Measurements from ENCODE around the gene KIAA1755. TPM values are rescaled to one million over a fixed set of nuclear protein-coding genes. Genes with fewer than 3 reads are reported as not detected.
A peak's percentile ranks its signal among the peaks of the same experiment; 100 is the strongest.
"Not testable (repeated sequence)": the region's sequence is repeated elsewhere in the genome, so short reads cannot be mapped to it uniquely, and the experiment has no call there.

KIAA1755 gene
- polyA plus RNA-seq, 4 donors = 2.3 to 5.5 (median 4.4) TPM

DNA sequence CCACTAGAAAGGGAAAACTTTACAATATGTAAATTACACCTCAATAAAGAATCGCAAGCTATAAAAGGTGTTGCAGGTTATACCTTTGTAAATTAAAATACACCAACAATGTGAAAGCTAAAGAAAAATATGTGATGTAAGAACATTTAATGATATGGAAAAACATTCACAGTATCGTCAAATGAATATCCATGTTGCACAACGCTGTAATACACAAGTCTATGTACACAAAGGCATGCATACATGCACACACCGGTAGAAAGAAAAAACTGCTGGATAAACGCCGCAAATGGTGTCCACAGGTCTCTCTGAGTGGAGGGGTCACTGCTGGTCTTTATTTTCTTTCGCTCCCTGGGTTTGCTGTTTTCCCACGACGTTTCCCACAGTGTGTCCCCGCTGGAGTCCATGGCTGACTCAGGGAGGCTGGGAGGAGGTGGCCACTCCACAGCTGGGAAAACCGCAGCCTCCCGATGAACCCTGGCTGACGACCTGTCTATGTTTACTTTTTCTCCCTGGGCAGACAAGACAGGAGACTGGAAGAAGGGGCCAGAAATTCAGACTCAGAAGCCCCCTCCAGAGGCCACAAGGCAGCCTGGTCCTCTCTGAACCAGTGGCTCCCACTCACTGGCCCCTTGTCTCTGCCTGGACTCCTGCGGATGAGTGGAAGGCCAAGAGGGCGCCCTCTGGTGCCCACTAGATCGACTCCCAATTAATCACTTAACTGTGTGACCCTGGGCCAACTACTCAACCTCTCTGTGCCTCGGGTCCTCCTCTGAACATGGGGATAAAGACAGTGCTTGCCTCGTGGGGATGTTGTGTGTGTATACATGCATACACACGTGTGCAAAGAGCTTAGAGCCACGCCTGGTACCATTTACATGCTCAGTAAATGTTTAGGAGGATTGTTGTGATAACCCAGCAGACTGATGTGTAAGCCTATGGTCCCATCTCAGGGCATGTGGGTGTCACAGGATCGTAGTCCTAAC is 30.6 kb upstream of the KIAA1755 start:
- no peak for DNase-seq (ENCODE audit: low read depth in 4 of 4, low spot score in 2 of 4)

DNA sequence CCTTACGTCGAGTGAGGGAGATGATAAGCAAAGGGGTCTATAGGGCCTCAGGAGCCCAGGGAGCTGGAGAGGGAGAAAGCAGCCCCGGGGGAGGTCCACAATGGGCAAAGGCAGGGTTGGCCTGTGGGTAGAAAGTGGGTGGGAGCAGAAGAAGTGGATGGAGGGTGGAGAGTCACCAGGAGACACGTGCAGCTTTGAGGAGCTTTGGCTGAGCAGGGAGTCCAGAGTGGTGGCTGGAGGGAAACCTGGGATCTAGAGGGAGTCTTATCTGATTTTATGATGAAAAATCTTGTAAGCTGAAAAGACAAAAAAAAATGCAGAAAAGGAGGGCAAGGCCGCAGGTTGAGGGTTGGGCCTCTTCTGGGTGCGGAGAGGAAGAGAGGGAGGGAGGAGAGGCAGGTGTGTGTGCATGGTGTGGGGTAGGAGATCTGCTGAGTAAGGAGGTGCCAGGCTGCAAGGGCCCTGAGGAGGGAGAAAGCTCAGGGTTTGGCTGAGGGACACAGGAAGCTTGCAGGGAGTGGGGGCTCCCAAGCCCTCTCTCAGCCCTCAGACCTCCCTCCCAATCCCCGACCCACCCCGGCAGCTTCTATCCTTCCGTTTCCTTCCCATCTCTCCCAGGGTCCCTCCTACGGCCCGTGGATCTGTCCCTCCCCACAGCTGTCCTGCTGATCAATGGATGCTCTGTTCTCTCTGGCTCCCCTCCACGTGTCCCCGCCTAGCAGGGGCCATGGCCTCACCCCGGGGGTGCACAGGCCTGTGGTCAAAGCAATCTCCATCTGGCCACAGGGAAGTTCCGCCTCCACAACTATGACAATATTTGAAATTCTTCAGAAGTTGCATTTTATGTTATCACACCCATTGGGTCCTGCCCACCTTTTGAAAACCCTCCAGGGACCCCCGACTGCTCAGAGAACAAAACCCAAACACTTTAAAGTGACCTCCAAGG is 26.3 kb upstream of the KIAA1755 start:
- no peak for DNase-seq (ENCODE audit: low read depth in 4 of 4, low spot score in 2 of 4)

DNA sequence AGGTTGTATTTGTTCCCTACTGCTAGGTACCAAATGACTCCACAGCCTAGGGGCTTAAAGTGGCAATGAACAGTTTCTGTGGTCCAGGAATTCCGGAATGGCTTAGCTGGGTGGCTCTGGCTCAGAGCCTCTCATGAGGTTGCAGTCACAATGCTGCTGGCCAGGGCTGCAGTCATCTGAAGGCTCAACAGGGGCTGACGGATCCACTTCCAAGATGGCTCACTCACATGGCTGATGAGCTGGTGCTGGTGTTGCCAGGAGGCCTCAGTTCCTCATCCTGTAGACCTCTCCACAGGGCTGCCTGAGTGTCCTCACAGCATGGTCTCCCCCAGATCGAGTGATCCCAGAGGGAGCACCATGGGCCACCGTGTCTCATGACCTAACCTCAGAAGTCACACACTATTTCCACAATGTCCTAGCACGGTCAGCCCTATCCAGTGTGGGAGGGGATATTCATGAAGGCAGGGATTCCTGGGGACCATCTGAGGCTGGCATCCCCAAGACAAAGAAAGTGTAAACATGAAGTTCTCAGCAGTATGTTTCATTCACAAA is 24.4 kb upstream of the KIAA1755 start:
- DNase-seq (ENCODE audit: low read depth in 4 of 4, low spot score in 2 of 4) = no peak

DNA sequence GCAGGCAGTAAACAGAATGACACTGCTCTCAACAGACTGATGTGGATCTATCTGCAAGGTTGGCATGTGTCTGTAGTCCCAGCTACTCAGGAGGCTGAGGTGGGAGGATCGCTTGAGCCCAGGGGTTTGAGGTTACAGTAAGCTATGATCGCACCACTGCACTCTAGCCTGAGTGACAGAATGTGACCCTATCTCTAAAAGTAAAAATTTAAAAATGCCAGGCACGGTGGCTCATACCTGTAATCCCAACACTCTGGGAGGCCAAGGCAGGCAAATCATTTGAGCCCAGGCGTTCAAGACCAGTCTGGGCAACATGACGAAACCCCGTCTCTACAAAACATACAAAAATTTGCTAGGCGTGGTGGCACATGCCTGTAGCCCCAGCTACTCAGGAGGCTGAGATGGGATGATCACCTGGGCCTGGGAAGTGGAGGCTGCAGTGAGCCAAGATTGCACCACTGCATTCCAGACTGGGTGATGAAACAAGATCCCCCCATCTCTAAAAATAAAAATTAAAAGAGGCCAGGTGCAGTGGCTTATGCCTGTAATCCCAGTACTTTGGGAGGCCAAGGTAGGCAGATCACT is 23.6 kb upstream of the KIAA1755 start:
- DNase-seq (ENCODE audit: low read depth in 4 of 4, low spot score in 2 of 4) = not testable (repeated sequence)

DNA sequence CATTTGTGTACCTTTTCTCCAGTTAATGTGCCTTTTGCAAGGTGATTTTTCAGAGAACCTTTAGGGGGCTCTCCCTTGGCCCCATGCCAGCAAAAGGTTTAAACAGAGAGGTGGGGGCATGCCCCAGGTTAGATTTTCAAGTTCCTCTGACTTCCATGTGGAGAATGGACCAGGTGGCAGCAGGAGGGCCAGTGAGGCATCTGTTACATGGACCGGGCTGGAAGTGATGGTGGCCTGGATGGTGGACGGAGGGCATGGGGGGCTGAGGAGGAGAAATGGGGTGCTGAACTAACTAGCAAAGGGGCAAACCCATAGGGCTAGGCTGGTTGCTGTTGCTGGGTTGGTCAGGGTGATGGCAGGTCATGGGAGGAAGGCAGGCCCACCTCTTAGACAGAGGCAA is 22.7 kb upstream of the KIAA1755 start:
- DNase-seq (ENCODE audit: low read depth in 4 of 4, low spot score in 2 of 4) = no peak

DNA sequence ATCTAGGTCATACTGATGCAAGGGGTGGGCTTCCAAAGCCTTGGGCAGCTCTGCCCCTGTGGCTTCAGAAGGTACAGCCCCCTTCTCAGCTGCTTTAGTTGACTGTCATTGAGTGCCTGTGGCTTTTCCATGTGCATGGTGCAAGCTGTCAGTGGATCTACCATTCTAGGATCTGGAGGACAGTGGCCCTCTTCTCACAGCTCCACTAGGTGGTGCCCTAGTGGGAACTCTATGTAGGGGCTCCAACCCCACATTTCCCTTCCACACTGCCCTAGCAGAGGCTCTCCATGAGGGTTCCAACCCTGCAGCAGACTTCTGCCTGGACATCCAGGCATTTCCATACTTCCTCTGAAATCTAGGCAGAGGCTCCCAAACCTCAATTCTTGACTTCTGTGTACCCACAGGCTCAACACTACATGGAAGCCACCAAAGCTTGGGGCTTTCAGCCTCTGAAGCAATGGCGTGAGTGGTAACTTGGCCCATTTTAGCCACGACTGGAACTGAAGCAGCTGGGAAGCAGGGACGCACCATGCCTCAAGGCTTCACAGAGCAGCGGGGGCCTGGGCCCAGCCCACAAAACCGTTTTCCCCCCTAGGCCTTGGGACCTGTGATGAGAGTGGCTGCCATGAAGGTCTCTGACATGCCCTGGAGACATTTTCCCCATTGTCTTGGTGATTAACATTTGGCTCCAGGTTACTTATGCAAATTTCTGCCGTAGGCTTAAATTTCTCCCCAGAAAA is 20.8 kb upstream of the KIAA1755 start:
- not testable (repeated sequence) for DNase-seq (ENCODE audit: low read depth in 4 of 4, low spot score in 2 of 4)

DNA sequence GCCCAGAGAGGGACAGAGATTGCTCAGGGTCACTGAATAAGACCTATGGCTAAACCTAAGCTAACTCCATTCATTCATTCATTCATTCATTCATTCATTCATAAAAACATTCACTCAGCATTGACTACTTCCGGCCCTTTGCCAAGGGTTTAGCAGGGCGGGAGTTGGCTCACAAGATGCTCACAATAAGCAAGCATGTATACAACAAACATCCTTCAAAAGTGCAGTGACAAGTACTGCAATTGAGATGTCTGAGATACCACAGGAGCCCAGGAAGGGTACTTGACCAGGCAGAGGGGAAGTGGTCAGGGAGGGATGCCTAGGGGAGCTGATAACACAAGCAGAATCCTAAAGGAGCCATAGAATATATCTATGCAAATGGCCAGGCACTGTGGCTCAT is 18.2 kb upstream of the KIAA1755 start:
- no peak for DNase-seq (ENCODE audit: low read depth in 4 of 4, low spot score in 2 of 4)

DNA sequence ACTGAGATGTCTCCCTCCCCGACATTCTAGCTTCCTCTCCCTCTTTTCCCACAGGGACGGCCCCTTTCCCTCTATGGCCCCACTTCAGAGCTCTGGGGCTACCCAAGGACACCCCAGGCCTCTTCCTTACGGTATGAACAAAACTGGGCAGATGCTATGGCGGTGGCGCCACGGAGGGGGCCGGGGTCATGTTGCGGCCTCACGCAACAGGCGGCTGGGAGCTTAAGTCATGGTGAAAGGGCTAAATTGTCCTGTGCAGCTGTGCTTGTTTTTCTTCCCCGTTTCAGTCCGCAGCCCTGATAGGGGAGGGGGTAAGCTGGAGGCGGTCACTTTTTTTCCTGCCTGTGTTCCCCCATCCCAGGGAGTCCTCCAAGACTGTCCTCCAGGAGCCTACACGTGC is 17.6 kb upstream of the KIAA1755 start:
- DNase-seq (ENCODE audit: low read depth in 4 of 4, low spot score in 2 of 4) = no peak

DNA sequence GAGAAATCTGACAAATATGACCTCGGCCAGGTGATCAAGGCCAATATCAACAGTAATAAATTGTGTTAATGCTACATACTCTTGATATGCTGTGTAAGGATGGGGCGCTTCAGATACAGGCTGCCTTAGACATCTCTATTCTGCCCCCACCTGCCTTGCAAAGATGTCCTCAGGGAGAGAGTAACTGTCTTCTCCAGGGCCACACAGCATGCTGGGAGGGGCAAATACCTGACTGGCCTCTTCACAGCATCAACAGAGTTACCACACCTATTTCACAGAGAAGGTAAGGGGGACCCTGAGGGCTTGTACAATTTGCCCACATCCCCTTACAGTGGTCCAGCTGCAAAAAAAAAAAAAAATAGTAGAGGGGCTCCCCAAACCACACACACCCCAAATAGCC is 17.2 kb upstream of the KIAA1755 start:
- DNase-seq (ENCODE audit: low read depth in 4 of 4, low spot score in 2 of 4) = no peak

DNA sequence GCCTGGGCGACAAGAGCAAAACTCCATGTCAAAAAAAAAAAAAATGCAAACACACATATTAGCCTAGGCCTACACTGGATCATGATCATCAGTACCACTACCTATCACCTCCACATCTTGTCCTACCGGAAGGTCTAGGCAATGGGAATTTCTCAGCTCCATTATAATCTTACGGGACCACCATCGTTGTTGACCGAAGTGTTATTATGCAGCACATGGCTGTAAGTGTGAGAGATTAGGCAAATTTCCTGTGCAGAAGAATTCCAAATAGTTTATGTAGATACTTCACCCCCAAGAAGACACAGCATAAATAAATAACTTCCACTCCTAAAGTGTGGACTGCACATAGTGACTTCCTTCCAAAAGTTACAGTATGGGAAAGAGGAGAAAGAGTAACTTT is 16.8 kb upstream of the KIAA1755 start:
- DNase-seq (ENCODE audit: low read depth in 4 of 4, low spot score in 2 of 4) = no peak

DNA sequence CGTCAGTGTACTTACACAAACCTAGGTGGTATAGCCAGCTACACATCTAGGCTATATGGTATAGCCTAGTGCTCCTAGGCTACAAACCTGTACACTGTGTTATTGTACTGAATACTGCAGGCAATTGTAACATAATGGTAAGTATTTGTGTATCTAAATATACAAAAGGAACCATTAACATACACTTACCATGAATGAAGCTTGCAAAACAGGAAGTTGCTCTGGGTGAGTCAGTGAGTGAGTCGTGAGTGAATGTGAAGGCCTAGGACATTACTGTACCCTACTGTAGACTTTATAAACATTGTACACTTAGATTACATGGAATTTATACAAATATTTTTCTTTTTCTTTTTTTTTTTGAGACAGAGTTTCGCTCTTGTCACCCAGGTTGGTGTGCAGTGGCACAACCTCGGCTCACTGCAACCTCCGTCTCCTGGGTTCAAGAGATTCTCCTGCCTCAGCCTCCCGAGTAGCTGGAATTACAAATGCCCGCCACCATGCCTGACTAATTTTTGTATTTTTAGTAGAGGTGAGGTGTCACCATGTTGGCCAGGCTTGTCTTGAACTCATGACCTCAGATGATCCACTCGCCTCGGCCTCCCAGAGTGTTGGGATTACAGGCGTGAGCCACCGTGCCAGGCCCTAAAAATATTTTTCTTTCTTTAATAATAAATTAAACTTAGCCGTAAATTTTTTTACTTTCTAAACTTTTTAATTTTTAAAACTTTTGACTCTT is 15.4 kb upstream of the KIAA1755 start:
- no peak for DNase-seq (ENCODE audit: low read depth in 4 of 4, low spot score in 2 of 4)

DNA sequence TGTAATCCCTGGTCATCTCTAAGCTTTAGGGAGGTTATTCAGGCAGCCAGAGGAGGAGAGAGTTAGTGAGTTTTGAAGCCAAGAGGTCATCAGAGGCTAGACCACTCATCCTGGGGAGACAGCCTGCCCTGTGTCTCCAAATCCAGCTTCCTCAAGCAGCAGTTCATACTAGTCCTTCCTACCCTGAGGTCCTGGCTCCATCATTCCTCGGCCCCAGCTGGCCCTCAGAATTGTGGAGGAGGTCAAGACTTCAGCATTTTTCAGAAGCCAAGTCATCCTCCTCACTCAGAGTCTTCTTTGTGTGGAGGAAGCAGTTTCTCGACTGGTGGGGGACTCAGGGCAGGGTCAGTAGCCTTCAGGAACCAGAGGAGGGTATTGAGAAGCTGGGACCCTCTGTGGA is 12.4 kb upstream of the KIAA1755 start:
- no peak for DNase-seq (ENCODE audit: low read depth in 4 of 4, low spot score in 2 of 4)

DNA sequence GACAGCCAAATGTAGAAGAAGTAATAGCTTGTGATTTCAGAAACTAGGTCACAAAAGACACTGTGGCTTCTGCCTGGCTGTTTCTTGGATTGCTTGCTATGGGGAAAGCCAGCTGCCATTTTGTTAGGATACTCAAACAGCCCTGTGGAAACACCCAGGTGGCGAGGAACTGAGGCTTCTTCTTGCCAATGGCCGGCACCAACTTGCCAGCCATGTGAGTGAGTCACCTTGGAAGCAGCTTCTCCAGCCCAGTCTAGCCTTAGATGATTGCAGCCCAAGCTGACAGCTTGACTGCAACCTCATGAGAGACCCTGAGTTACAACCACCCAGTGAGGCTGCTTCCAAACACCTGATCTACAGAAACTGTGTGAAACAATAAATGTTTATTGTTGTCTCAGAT is 11.9 kb upstream of the KIAA1755 start:
- no peak for DNase-seq (ENCODE audit: low read depth in 4 of 4, low spot score in 2 of 4)

DNA sequence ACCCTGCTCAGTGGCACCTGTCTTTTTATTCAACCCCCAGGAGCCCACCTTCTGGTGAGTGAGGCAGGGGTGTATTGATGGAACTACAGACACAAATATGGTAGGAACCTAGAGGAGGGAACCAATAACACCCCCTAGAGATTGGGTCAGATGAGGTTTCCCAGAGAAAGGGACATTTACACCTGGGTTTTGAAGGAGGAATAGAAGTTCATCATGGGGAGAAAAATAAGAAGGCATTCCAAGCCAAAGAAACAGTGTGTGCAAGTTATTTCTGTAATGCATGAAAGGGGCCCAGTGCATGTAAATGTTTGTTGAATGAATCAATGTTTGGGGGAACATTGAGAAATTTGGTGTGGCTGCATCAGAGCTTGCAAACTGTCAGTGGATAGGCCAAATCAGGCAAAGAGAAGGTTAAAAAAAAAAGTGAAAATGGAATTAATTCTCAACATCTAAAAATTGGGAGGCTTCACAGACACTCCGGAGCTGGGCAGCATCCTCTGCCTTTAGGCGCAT is 11.1 kb upstream of the KIAA1755 start:
- no peak for DNase-seq (ENCODE audit: low read depth in 4 of 4, low spot score in 2 of 4)

DNA sequence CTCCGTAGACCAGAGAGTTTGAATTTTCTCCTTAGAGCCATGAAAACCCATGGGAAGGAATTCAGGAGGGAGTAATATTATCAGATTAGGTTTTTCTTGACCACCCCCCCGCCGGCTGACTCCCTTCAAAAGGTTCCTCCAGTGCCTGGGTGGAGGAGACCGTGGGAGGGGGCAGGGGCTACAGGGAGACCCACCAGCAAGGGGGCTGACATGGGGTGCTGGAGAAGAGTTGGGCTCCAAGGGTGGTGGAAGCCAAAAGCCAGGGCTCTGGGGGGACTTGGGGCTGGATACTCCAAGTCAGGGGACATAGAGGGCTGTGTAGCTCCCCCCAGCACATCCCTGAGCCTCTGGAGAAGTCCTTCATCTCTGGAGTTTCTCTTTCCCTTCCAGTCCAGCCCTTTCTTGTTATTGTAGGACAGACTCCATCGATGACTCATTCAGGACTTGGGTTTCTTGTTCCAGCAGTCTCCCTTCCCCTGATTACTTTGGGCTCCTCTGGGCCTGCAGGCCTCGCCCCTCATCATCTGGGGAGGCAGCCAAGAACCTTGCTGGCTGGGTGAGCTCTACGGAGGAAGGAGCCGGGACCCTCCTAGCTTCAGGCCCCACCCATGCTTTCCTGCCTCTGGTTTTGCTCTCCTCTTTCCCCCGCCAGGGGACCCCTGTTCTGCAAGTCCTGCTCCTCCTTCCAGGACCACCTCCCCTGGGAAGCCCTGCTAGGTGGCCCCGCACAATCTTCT is 10.5 kb upstream of the KIAA1755 start:
- peak in 1 of 4 donors; percentile 50 for DNase-seq (ENCODE audit: low read depth in 4 of 4, low spot score in 2 of 4)

DNA sequence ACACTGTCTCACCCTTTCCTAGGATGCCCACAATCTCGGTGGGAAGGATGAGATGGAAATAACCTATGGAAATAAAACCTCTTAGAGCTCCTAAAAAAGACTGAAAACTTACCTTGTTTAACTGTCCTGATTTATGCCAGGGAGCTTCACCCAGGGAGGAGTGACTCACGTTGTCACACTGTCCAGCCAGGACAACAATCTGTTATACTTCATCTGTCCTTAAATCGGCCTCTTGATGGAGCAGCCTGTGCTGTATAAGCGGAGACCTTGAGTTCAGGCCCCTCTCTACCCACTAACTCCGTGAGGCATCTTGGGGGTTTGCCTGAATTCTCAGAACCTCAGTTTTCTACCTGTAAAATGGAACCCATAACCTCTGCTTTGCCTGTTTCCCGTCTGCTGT is 9.2 kb upstream of the KIAA1755 start:
- no peak for DNase-seq (ENCODE audit: low read depth in 4 of 4, low spot score in 2 of 4)

DNA sequence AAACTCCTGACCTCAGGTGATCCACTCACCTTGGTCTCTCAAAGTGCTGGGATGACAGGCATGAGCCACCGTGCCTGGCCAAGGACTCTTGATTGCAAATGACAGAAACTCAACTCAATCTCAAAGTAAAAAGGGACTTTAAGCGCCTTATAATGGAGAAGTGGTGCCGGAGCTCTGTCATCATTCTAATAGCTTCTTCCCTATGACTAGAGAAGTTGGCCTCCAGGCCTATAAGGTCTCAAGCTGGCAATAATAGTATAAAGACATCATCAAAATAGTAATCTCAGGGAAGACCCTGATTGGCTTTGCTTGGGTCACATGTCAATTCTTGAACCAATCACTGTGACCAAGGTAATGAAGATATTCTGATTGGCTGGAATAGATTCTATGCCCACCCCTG is 8.5 kb upstream of the KIAA1755 start:
- no peak for DNase-seq (ENCODE audit: low read depth in 4 of 4, low spot score in 2 of 4)

DNA sequence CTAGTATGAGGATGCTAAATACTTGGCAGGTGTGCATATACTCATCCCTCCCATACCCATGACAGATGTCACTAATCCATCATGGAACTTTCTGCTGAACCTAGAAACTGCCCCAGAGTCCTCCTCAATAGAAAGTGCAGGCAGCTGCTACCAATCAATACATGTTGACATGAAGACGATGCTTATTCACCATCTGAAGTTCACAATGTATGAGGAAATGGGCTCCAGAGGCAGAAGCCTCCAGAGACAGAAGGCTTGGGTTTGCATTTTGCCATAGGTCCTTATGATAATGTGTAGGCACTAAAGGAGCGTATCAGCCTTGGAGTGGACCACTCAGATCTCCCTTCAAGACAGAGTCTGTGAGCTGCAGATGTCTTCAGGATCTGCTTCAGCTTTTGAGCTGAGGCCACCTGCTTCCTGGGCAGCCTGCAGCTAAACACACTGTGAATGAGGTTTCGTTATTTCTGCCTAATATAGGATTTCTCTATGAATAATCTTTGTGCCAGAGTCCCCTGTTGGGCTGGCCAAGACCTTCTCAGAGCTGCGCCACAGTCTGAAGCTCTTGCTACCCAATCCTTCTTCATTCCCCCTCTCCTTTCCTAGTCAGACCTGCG is 7.5 kb upstream of the KIAA1755 start:
- DNase-seq (ENCODE audit: low read depth in 4 of 4, low spot score in 2 of 4) = no peak

Data from left renal cortex interstitium (tissue), 4 donors.